ENCODE results near the gene RCAN2.

Gene RCAN2

GRCh38 chr6:46175976-46176375 is 315.3 kb downstream of the RCAN2 start:
- no peaks in the 10 kb centered on the region for H3K36me3 ChIP-seq (ENCODE audit: control insufficient read depth, insufficient read depth, low read length)
- H3K9me3 ChIP-seq (ENCODE audit: control insufficient read depth, insufficient read depth, low read depth, low read length), result no peaks in the 10 kb centered on the region
- no peak overlapping the region for H3K9ac ChIP-seq (ENCODE audit: low read length)
- no peak overlapping the region for H3K4me3 ChIP-seq (ENCODE audit: low read depth, low read length)
- no peaks in the 10 kb centered on the region; the same call in 1 of the 2 replicates for H3K27me3 ChIP-seq (ENCODE audit: control insufficient read depth, insufficient read depth, low read length)
- H3K27ac ChIP-seq (ENCODE audit: low read depth, low read length), result no peak overlapping the region
- peaks cover 4% of the 10 kb centered on the region; the same call in 1 of the 2 replicates for H3K4me1 ChIP-seq (ENCODE audit: control insufficient read depth, insufficient read depth, low read length)

GRCh38 chr6:46175446-46175845 is 315.8 kb downstream of the RCAN2 start:
- Histone ChIP-seq H3K9me3 (ENCODE audit: control insufficient read depth, insufficient read depth, low read depth, low read length) (no peaks in the 10 kb centered on the region), H3K36me3 (ENCODE audit: control insufficient read depth, insufficient read depth, low read length) (no peaks in the 10 kb centered on the region), H3K27me3 (ENCODE audit: control insufficient read depth, insufficient read depth, low read length) (no peaks in the 10 kb centered on the region; the same call in 1 of the 2 replicates), H3K27ac (ENCODE audit: low read depth, low read length) (no peak overlapping the region), H3K9ac (ENCODE audit: low read length) (no peak overlapping the region), H3K4me3 (ENCODE audit: low read depth, low read length) (no peak overlapping the region), H3K4me1 (ENCODE audit: control insufficient read depth, insufficient read depth, low read length) (peaks cover 4% of the 10 kb centered on the region; the same call in 1 of the 2 replicates)

GRCh38 chr6:46174904-46175303 is 316.3 kb downstream of the RCAN2 start:
- Histone ChIP-seq H3K4me3 (ENCODE audit: low read depth, low read length) (no peak overlapping the region), H3K27ac (ENCODE audit: low read depth, low read length) (no peak overlapping the region), H3K4me1 (ENCODE audit: control insufficient read depth, insufficient read depth, low read length) (peaks cover 4% of the 10 kb centered on the region; the same call in 1 of the 2 replicates), H3K9me3 (ENCODE audit: control insufficient read depth, insufficient read depth, low read depth, low read length) (no peaks in the 10 kb centered on the region), H3K27me3 (ENCODE audit: control insufficient read depth, insufficient read depth, low read length) (no peaks in the 10 kb centered on the region; the same call in 1 of the 2 replicates), H3K9ac (ENCODE audit: low read length) (no peak overlapping the region), H3K36me3 (ENCODE audit: control insufficient read depth, insufficient read depth, low read length) (no peaks in the 10 kb centered on the region)

DNA sequence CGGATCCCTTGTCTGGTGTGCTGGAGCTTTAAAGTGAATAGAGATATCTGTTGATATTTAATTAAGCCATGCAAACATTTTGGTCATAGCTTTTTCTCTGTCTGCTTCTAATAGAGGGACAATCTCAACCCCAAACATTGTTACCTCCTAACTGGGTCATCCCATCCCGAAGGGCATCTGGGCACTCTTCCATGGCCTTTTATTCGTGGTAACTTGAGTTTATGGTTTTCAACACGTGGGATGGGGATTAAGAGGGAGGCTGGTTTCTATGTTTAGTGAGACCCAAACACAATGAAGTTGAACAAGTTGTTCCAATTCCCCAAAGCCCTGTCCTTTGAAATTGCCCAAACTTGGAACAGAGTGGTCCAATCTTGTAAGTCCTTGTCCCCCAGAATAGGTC is 319.1 kb downstream of the RCAN2 start:
- Histone ChIP-seq H3K9ac (ENCODE audit: low read length) (no peak overlapping the region), H3K27ac (ENCODE audit: low read depth, low read length) (no peak overlapping the region), H3K9me3 (ENCODE audit: control insufficient read depth, insufficient read depth, low read depth, low read length) (no peaks in the 10 kb centered on the region), H3K4me1 (ENCODE audit: control insufficient read depth, insufficient read depth, low read length) (peaks cover 7% of the 10 kb centered on the region; the same call in 1 of the 2 replicates), H3K27me3 (ENCODE audit: control insufficient read depth, insufficient read depth, low read length) (no peaks in the 10 kb centered on the region), H3K4me3 (ENCODE audit: low read depth, low read length) (no peak overlapping the region), H3K36me3 (ENCODE audit: control insufficient read depth, insufficient read depth, low read length) (peaks cover 8% of the 10 kb centered on the region; the same call in 1 of the 2 replicates)
